Stimulated activated CD8-positive, alpha-beta memory T cell treated with anti-CD3 and anti-CD28 coated beads, Interleukin-7, amount 100 ng/mL, for 4 hours (primary cell): ENCODE measurements around the gene VPS25.
A peak's percentile ranks its signal among the peaks of the same experiment; 100 is the strongest.
"Not testable (repeated sequence)": the region's sequence is repeated elsewhere in the genome, so short reads cannot be mapped to it uniquely, and the experiment has no call there.

ENCODE experiments used
- DNase-seq, 2 donors: peaks; one replicate each; pipeline ENCODE4 v3.0.0-alpha.2; 2020; ENCODE audit warnings: low read depth in 2 of 2

The VPS25 gene

DNA sequence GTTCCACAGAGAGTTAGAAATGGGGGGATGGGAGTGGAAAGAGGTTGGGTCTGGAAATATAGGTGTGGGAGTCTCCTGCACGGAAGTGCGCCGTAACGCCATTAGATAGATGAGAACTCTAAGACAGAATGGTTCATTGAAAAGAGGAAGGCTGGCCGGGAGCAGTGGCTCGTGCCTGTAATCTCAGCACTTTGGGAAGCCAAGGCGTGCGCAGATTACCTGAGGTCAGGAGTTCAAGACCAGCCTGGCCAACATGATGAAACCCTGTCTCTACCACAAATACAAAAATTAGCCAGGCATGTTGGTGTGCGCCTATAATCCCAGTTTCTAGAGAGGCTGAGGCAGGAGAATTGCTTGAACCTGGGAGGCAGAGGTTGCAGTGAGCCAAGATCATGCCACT, 5.2 kb upstream of the VPS25 start:
- not testable (repeated sequence) for DNase-seq

DNA sequence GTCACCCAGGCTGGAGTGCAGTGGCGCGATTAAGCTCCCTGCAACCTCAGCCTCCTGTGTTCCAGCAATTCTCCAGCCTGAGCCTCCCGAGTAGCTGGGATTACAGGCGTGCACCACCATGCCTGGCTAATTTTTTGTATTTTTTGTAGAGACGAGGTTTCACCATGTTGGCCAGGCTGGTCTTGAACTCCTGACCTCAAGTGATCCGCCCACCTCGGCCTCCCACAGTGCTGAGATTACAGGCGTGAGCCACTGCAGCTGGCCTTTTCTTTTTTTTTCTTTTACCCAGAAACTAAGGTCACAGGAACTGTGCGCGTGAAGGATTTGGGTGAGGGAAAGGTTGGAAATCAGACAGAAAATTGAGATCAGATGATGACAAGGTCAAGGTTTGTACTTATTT, 3.3 kb upstream of the VPS25 start:
- not testable (repeated sequence) for DNase-seq

DNA sequence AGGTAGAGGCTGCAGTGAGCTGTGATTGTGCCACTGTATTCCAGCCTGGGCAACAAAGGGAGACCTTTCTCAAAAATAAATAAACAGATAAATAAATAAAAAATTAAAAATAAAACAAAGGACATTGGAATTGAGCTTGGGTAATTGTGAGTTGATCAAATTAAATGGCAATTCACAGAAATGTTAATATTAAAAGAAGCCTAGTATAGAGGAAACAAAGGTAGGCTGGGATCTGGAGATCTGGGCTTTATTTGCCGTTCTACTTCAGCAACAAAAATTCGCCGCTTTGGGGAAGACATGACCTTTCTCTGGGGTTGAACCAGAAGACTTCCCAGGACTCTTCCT, 332 bp upstream of the VPS25 start:
- no peak for DNase-seq

DNA sequence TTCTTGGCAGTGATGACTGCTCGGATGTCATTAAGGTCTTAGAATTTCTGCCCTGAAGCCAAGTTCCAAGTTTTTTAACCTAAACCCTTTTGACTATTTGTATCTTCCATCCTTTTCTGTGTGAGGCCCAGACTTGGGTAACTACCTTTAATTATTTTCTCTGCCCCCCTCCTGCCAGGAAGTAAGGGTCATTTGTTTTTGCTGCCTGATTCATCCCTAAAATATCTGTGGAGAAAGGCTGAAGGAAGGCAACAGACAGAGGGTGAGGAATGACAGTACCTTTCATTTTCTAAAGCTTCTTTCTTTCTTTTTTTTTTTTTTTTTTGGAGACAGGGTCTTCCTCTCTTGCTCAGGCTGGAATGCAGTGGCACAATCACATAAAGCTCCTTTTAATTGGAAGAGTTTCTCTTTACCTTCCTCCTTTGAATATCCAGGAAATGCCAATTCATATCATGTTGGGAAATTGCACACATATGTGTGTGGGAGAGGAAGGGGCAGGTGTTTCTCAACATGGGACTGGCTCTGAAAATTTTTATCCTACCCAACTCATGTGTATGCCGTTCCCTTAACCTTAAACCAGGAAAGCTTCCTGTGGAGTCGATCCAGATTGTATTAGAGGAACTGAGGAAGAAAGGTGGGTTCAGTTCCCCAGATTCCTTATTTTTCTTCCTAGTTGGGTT, 957 bp downstream of the VPS25 start:
- no peak for DNase-seq

DNA sequence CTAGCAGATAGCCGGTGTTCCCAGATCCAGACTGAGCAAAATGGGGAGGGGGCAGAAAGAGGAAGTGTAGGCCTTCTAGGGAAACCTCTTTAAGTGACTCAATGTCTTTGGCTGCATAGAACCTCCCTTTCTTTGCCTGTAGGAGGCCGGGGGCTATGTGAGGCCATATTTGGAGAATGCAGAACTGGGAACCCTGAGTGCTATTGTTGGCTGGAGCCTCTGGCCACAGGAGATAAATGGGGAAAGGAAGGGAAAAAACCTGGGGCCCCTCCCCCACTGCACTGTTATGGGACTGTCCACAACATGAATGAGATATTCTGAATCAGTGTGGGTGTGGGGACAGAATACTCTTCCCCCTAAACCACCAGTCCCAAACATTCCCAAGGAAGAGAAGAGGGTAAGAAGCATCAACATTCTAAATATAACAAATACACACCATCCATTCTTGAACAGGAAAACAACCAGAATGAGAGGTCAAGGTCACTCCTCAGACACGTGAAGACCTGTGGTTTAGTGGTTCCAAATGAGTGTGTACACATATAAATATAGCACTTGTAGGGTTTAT, 2.4 kb downstream of the VPS25 start:
- no peak for DNase-seq

DNA sequence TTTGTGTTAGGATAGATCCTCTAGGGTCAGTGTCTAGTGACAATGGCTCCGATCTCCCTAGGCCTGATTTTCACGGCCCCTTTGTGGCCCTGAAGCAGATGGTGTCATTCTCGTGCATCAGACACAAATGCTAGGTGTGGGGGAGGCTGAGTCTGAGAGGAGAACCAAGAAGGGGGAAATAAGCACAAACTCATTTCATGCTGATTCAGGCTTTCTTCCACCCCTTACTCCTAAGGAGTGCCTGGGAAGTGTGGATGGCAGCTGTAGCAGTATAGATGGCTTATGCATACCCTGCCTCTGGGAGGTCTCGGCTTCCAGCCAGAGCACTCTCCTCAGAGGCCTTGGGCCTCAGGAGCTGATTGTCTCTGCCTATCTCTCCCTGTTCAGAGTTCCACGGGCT, 5.3 kb downstream of the VPS25 start:
- no peak for DNase-seq

DNA sequence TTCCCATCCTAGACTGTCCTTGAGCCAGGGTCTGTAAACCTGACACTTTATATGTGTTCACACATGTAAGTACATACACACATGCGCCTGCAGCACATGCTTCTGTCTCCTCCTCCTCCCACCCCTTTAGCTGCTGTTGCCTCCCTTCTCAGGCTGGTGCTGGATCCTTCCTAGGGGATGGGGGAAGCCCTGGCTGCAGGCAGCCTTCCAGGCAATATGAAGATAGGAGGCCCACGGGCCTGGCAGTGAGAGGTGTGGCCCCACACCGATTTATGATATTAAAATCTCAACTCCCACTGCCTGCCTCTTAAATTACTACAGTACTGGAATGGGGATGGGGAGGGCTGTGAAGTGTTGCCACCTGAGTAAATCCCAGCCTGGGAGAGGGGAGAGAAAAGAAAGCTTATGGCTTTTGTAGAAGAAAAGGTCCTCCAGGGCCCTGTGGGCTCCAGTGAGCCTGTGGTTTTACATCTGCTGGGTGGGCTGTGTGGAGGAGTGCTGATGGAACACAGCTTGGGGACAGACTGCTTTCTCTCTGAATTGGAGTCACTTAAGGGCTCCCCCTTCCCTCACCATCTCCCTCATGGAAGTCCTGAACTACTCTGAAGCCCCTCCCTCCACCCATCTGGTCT, 6.2 kb downstream of the VPS25 start:
- DNase-seq: no peak

DNA sequence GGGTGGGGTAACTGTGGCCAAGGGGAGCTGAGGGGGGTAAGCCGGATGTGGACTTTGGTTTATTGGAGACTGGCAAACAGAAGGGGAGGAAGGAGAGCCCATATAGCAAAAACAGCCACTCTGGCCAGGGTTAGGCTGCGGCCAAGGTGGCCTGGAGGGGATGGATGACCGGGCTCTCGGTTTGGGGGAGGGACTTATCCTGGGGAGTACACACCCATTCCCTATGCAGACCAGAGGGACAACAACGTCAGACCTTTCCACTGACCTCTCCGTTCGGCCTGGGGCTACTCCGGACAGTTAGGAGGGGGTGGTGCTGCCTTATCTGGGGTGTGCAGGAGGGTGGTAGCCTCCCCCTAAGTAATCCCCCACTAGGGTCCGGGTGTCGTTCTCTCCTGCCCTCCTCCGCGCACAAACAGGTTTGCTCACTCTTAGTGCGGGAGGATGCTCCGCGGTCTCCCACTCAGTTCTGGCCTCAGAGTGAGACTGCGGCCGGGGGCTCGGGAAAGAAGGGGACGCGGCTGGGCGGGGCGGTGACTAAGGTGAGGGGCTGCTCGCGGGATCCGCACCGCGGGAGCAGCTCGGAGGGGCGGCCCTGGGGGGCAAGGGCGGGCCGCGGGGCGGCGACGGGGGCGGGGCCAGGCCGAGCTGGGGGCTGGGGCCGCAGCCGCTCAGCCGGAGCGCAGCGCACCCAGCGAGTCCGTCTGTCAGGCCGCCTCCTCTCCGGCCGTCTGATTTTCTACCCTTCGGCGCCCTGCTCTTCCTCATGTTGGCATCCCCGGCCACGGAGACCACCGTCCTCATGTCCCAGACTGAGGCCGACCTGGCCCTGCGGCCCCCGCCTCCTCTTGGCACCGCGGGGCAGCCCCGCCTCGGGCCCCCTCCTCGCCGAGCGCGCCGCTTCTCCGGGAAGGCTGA, 6.9 kb downstream of the VPS25 start, which contains the start of gene WNK4:
Gene WNK4, plus strand, starts transcription at position 675 of the 915 bp plus-strand sequence. Its CDS starts 89 bp downstream, at position 764.
- no peak for DNase-seq

DNA sequence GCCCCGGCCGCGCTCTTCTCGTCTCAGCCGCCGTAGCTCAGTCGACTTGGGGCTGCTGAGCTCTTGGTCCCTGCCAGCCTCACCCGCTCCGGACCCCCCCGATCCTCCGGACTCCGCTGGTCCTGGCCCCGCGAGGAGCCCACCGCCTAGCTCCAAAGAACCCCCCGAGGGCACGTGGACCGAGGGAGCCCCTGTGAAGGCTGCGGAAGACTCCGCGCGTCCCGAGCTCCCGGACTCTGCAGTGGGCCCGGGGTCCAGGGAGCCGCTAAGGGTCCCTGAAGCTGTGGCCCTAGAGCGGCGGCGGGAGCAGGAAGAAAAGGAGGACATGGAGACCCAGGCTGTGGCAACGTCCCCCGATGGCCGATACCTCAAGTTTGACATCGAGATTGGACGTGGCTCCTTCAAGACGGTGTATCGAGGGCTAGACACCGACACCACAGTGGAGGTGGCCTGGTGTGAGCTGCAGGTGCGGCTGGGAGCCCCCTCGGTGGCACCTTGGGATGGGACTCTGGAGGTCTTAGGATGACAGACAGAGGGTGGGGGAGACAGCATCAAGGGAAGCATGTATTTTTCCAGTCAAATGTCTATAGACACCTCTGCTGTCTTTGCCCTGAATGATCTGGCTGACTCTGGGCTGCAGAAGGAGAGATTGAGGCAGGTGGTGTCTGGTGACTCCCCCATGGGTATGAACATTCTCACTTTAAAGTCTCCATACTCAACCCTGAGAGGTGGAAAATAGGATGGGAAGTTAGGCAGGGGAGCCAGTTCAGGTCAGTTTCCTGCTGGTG, 7.8 kb downstream of the VPS25 start:
- no peak for DNase-seq

DNA sequence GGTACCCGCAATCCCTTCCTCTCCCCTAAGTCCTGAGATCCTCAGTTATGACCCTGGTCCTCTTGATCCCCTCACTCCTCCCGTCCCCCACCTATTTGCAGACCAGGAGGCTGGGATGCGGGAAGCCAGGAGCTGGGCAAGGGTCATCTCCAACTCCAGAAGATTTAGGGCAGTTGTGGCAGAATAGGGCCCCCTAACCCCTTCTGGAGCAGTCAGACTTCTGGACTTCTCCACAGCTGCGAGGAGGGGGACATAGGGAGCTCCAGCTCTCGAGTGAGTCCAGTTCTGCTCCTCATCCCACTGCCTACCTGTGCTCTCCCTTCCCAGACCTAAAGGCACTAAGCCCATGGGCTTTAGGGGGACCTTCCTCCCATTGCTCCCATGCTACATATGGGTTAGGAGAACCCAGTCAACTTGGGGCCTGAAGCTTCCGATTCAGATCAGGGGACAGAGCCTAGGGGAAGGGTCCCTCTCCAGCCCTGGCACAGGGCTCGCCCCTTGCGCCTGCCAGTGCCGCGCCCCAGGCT, 8.5 kb downstream of the VPS25 start:
- no peak for DNase-seq

DNA sequence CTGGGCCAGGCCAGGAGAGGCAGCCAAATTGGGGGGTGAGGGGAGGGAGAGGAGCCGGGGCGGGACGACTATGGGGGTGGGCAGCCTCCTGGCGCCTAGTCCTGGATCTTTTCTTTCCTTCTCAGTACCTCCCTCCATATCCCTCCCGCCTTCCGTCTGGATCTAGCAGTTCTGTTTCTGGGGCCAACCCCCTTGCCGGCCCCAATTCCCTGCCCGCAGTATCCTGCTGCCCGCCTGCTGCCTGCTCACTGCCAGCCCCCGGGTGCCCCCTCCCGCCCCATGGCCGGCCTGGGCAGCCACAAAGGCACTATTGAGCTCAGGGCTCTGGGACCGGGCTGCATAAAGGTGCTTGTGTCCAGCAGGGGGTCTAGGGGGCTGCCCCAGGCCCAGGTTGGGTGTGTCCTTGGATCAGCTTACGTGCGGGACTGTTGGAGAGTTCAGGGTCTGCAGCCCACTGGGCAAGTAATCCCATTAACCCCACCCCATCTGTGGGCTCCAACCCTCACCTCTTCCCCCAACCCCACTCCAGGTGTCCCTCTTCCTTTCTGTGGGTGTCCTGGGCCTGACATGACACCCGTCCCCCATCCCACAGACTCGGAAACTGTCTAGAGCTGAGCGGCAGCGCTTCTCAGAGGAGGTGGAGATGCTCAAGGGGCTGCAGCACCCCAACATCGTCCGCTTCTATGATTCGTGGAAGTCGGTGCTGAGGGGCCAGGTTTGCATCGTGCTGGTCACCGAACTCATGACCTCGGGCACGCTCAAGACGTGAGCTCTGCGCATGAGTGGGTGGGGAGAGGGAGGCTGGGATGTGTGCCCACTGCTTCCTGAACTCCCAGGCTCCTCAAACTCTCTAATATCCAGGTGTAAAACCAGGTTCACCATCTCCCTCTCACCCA, 9.2 kb downstream of the VPS25 start:
- no peak for DNase-seq

DNA sequence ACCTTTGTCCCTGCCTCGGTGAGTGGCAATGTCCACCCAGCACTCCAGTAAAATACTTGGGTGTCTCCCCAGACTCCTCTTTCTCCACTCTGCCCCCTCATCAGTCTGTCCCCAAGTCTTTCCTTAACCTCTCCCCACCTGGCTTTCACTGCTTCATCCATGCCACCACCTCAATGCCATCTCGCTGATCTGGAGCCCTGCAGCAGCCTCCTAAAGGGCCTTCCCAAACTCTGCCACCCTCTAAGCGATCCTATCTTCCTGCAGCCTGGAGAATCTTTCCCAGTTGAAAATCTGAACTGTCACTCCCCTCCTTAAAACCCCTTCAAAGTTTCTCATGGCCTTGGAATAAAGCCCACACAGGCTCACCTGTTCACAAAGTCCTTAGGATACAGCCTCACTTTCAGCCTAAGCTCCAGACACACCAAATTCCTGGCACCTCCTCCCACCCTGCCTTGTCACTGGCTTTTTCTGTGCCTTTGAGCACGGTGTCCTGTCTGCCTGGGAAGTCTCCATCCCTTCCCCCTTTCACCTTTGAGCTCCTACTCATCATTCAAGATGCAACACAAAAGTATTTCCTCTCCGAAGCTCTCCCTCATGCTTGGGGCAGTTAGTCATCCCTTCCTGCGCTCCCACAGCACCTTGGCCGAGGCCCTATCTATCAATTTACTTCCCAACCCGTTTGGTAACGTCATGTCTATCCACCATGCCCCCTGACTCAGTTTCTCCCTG, 10.0 kb downstream of the VPS25 start:
- DNase-seq: no peak

DNA sequence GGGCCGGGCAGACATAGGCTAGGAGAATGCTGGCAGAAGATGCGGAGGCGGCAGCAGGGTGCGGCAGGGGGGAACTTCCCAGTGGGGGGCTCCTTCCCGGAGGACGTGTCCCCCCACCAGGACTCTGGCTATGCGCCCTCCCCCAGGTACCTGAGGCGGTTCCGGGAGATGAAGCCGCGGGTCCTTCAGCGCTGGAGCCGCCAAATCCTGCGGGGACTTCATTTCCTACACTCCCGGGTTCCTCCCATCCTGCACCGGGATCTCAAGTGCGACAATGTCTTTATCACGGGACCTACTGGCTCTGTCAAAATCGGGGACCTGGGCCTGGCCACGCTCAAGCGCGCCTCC, 10.5 kb downstream of the VPS25 start:
- no peak for DNase-seq

DNA sequence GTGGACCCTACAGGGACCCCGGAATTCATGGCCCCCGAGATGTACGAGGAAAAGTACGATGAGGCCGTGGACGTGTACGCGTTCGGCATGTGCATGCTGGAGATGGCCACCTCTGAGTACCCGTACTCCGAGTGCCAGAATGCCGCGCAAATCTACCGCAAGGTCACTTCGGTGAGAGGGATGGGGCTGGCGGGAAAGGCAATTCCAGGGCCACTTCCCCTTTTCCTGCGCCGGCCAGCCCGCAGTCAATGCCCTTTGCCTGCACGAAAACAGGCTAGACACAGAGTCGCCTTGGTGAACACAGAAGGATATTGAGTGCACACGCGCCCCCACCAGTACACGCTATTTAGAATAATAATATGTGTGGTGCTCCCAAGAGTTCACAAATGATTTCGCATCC, 11.2 kb downstream of the VPS25 start:
- DNase-seq: no peak

DNA sequence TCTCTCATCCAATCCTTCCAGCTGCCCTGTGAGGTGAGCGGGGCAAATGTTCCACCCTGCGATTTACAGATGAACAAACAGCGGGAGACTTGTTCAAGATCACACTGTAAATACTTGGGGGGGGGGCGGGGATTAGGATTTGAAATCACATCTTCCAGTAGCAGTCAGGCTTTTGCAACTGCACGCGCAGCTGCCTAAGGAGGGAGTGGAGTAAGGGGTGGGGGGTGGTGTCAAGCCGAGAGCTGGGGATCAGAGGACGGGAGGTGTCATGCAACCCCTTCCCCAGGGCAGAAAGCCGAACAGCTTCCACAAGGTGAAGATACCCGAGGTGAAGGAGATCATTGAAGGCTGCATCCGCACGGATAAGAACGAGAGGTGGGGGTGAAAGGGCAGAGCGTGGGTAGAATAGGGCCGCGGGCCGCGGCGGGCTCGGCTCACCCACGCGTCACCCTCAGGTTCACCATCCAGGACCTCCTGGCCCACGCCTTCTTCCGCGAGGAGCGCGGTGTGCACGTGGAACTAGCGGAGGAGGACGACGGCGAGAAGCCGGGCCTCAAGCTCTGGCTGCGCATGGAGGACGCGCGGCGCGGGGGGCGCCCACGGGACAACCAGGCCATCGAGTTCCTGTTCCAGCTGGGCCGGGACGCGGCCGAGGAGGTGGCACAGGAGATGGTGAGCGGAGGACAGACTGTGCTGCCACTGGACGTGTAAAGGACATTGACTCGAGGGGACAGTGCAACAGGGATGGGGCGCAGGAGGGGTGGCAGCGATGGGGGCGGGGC, 11.8 kb downstream of the VPS25 start:
- peak in 1 of 2 donors; percentile 46 for DNase-seq

DNA sequence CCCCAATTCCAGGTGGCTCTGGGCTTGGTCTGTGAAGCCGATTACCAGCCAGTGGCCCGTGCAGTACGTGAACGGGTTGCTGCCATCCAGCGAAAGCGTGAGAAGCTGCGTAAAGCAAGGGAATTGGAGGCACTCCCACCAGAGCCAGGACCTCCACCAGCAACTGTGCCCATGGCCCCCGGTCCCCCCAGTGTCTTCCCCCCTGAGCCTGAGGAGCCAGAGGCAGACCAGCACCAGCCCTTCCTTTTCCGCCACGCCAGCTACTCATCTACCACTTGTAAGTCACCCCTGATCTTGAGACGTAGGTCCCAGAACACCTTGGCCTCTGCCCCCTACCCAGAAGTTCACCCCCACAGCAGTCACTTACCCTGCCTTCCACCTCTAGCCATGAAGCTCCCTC, 14.0 kb downstream of the VPS25 start:
- DNase-seq: no peak

DNA sequence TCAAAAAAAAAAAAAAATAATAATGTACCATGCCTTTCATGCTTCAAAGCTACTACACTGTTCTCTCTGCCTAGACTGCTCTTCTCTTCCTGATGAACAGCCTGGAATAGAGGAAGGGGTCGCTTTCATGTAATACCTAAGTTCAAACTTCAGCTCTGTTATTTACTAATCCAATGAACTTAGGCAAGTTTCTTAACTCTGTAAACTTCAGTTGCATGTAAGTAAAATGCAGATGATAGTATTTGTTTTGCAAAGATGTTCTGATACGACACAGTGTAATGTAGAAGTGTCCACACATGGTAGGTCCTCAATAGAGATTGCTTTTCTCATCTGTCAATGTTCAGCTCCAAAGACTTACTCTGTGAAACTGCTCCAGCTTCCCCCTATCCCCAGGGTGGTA, 18.7 kb downstream of the VPS25 start:
- no peak for DNase-seq

DNA sequence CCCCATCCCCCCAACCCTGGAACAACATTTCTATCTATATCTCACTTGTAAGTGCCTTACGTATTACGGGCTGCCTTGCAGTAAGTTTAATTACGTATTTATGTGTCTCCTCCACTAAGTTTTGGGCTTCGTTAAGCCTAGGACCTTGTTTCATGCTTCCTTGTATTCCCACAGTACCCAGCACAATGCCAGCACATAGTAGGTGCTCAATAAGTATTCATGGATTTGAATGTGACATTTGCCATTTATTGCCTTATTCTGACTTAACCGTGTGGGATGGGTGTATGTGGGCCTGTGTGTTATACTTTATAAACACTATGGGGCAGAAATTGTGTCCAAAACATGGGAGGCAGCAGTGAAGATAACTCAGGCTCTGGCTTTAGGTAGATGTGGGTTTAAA, 19.3 kb downstream of the VPS25 start:
- no peak for DNase-seq

DNA sequence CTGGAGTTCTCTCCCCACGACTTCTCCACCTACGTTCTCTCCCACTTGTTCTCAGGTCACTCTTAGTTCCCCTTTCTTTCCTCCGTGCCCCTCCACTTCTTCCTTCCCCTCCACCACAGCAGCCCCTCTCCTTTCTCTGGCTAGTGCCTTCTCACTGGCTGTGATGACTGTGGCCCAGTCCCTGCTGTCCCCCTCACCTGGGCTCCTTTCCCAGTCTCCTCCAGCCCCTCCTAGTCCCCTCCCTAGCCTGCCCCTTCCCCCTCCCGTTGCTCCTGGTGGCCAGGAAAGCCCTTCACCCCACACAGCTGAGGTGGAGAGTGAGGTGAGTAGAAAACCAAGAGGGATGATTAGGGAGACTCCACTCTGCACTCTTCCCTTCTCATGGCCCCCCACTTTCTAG, 21.8 kb downstream of the VPS25 start:
- DNase-seq: no peak
